Skeletal muscle cell (primary cell): ENCODE results near the gene WFDC13.
"Not testable (repeated sequence)": the region's sequence is repeated elsewhere in the genome, so short reads cannot be mapped to it uniquely, and the experiment has no call there.

Experiments
- DNase-seq: peaks from one replicate; pipeline ENCODE4 v3.0.0-alpha.2; 2010; ENCODE audit warnings: low read depth
- H3K4me3 ChIP-seq: 2 replicates; pipeline ENCODE4 v1.5.1; 2011; ENCODE audit warnings: low read depth, mild to moderate bottlenecking, control low read depth, low read length, moderate library complexity

The WFDC13 gene

GRCh38 chr20:45701873-45702272 is at the start of gene WFDC13:
Gene WFDC13, plus strand, starts transcription at chr20:45702038. Its CDS starts 86 bp downstream, at chr20:45702124.
- DNase-seq: no peak
- no peak within 1 kb of the TSS for H3K4me3 ChIP-seq

GRCh38 chr20:45657038-45657437 is 44.8 kb upstream of the WFDC13 start:
- not testable (repeated sequence) for H3K4me3 ChIP-seq, DNase-seq

- no peak for DNase-seq
- no peak within 1 kb of the TSS for H3K4me3 ChIP-seq
Observed at GRCh38 chr20:45670139-45670538, 31.7 kb upstream of the WFDC13 start, which contains the start of gene WFDC11. Gene WFDC11, minus strand, starts transcription at chr20:45670239. Its CDS starts 19,639 bp downstream, at chr20:45650600.

GRCh38 chr20:45672765-45673164 is 29.1 kb upstream of the WFDC13 start:
- no peak for DNase-seq
- no peak overlapping the region for H3K4me3 ChIP-seq

GRCh38 chr20:45679650-45680049 is 22.2 kb upstream of the WFDC13 start:
- no peak overlapping the region for H3K4me3 ChIP-seq
- DNase-seq: no peak

- DNase-seq: no peak
Observed at GRCh38 chr20:45685896-45686295, 15.9 kb upstream of the WFDC13 start.

GRCh38 chr20:45693346-45693745 is 8.5 kb upstream of the WFDC13 start:
- H3K4me3 ChIP-seq, DNase-seq: not testable (repeated sequence)

More at GRCh38 chr20:45685896-45686295, 15.9 kb upstream of the WFDC13 start:
- no peak overlapping the region for H3K4me3 ChIP-seq

- H3K4me3 ChIP-seq: no peak overlapping the region
- DNase-seq: no peak
Observed at GRCh38 chr20:45695496-45695895, 6.3 kb upstream of the WFDC13 start.

- no peak overlapping the region for H3K4me3 ChIP-seq
- DNase-seq: no peak
Observed at GRCh38 chr20:45701104-45701503, 734 bp upstream of the WFDC13 start.

- no peak within 1 kb of the TSS for H3K4me3 ChIP-seq
- no peak for DNase-seq
Observed at GRCh38 chr20:45704969-45705637, 3.3 kb downstream of the WFDC13 start, which contains the start of gene WFDC10B. Gene WFDC10B, minus strand, starts transcription at chr20:45705019. Its CDS starts 19,027 bp downstream, at chr20:45685992.

- DNase-seq, H3K4me3 ChIP-seq: not testable (repeated sequence)
Observed at GRCh38 chr20:45716141-45716688, 14.4 kb downstream of the WFDC13 start.

- no peak within 1 kb of the TSS for H3K4me3 ChIP-seq
- no peak for DNase-seq
Observed at GRCh38 chr20:45722047-45722446, 20.2 kb downstream of the WFDC13 start, which contains the start of gene SPINT4. Gene SPINT4, plus strand, starts transcription at chr20:45722347. Its CDS starts 21 bp downstream, at chr20:45722368.

- no peak for DNase-seq
- H3K4me3 ChIP-seq: no peak overlapping the region
Observed at GRCh38 chr20:45725134-45725533, 23.3 kb downstream of the WFDC13 start.

- no peak overlapping the region for H3K4me3 ChIP-seq
- no peak for DNase-seq
Observed at GRCh38 chr20:45727044-45727443, 25.2 kb downstream of the WFDC13 start.

GRCh38 chr20:45732199-45732598 is 30.4 kb downstream of the WFDC13 start:
- no peak for DNase-seq
- no peak overlapping the region for H3K4me3 ChIP-seq

GRCh38 chr20:45735552-45735951 is 33.7 kb downstream of the WFDC13 start:
- DNase-seq: no peak

GRCh38 chr20:45735988-45736387 is 34.1 kb downstream of the WFDC13 start:
- no peak overlapping the region for H3K4me3 ChIP-seq
- no peak for DNase-seq

More at GRCh38 chr20:45735552-45735951, 33.7 kb downstream of the WFDC13 start:
- H3K4me3 ChIP-seq: no peak overlapping the region

GRCh38 chr20:45742596-45742995 is 40.8 kb downstream of the WFDC13 start:
- no peak for DNase-seq
- H3K4me3 ChIP-seq: no peak overlapping the region

GRCh38 chr20:45745015-45745414 is 43.2 kb downstream of the WFDC13 start:
- H3K4me3 ChIP-seq: no peak overlapping the region
- DNase-seq: no peak

GRCh38 chr20:45751721-45752120 is 49.9 kb downstream of the WFDC13 start:
- H3K4me3 ChIP-seq: no peak overlapping the region
- DNase-seq: no peak

GRCh38 chr20:45752746-45753145 is 50.9 kb downstream of the WFDC13 start:
- no peak overlapping the region for H3K4me3 ChIP-seq
- no peak for DNase-seq
